Activated T-cell treated with anti-CD3 and anti-CD28 coated beads, Interleukin-2, amount 50 U/mL, for 48 hours (primary cell): ENCODE results near the gene FAM13B.
"Not testable (repeated sequence)": the region's sequence is repeated elsewhere in the genome, so short reads cannot be mapped to it uniquely, and the experiment has no call there.

Experiments
- DNase-seq, 2 experiments: peaks; one replicate each; pipeline ENCODE4 v3.0.0-alpha.2; 2020

The FAM13B gene

DNA sequence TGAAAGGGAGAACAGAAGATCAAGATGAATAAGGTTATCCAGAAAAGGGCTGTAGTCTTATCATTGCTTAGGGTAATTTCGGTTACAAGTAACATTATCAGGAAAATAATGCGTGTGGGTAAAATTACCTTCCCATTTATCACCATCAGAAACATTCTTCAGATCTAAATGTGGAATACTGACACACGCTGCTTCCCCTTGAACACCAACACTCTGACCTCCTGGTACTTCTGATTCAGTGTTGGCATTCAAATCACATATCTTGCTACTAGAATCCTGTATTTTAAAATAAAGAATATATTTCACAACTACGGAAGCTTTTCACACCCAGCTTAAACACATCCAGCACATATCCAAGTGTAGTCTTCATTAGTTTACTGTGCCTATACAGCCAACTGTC lies 73.4 kb downstream of the FAM13B start:
- DNase-seq: no peak

DNA sequence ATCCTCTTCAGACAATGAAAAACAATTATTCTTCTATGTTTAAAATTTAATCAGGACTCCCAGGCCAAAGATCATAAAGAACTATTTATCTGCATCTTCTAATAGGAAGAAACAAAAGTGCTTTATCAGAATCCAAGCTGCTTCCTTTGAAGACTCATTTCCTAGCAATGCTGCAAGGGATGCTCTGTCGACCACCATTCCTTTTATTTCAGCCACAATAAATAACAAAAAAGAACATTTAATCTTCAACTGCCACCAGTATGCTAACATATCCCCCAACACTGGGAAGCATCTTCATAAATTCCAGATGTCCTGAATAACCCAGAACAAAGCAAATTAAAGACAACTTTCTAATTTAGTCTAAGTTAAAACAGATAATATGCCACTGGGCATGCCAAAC lies 74.9 kb downstream of the FAM13B start:
- no peak for DNase-seq

DNA sequence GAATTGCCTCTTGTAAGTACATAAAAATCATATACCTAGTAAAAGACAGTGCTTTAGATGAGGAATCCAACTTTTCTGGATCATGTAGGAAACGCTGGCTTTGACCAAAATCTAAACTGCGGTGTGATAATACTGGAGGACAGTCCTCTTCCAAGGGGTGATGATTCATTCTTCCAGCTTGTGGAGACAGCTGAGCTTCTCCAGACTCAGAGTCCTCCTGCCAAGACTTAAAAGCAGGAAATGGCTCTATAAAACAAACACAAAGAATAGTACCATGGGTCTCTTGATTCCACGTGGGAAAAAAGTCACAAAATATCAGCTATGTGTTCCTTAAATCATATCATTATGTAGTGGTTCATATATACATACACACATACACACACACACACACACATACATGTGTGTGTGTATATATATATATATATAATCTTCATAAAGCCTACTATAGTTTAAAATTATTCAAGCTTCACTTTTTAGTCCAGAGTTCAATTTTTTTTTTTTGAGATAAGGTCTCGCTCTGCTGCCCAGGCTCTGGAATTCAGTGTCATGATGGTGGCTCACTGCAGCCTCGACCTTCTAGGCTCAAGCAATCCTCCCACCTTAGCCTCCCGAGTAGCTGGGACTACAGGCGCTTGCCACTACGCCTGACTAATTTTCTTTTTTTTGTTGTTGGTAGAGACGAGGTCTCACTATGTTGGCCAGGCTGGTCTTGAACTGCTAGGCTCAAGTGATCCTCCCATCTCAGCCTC lies 78.6 kb downstream of the FAM13B start:
- no peak for DNase-seq

DNA sequence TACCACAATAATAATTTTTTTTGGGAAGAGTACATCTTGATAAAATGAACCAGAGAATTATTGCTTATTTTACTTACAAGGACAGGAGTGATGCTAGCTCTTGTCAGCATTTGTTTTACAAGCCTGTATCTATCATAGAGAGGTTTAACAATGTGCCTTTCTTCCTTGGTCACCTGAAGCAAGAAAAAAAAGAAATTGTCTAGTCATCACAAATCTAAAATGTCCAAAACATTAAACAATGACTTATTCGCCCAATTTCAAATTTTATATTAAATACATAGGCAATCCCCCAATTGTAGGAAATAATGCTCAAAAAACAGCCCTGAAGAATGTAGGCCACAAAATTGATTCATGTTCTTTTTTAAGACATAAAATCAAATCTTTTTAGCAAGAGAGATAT lies 87.1 kb downstream of the FAM13B start:
- no peak for DNase-seq

DNA sequence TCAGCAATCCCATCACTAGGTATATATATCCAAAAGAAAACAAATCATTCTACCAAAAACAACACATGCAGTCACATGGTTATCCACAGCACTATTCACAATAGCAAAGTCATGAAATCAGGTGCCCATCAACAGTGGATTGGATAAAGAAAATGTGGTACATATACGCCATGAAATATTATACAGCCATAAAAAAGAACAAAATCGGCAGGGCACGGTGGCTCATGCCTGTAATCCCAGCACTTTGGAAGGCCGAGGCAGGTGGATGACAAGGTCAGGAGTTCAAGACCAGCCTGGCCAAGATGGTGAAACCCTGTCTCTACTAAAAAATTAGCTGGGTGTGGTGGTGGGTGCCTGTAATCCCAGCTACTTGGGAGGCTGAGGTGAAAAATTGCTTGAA lies 88.6 kb downstream of the FAM13B start:
- not testable (repeated sequence) for DNase-seq

DNA sequence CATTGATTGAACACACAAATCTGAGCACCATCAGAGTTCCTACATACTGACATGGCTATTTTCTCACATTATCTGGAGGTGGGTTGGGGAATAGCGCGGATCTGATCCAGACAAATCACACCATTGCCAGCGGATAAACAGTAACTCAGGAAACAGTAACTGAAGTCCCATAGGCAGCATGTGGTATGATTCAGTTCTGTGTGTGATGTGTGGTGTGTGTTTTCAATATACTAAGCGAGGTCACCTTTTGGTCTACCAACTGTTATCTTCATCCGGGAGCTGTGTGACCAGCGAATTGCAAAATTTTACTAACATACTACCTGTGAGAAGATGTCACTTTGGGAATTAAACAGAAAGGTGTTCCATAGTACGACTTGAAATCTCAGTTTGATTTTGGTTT lies 93.5 kb downstream of the FAM13B start:
- no peak for DNase-seq

DNA sequence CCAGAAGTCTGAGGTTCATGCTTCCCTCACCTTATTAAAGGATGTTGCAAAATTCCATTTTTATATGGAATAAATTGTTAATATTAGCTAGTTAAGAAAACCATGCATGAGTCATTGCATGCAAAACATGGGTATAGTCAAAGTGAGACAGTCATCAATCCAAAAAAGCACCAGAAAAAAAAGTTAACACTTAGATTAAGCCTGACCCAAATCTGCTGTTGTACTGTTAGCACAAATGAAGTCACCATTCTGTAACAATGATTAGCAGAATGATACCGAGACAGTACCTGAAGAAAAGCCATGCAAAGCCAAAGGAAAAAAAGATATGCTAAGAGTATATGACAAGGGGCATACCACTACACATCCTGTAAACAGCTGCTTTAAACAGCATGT lies 94.1 kb downstream of the FAM13B start:
- DNase-seq: no peak

DNA sequence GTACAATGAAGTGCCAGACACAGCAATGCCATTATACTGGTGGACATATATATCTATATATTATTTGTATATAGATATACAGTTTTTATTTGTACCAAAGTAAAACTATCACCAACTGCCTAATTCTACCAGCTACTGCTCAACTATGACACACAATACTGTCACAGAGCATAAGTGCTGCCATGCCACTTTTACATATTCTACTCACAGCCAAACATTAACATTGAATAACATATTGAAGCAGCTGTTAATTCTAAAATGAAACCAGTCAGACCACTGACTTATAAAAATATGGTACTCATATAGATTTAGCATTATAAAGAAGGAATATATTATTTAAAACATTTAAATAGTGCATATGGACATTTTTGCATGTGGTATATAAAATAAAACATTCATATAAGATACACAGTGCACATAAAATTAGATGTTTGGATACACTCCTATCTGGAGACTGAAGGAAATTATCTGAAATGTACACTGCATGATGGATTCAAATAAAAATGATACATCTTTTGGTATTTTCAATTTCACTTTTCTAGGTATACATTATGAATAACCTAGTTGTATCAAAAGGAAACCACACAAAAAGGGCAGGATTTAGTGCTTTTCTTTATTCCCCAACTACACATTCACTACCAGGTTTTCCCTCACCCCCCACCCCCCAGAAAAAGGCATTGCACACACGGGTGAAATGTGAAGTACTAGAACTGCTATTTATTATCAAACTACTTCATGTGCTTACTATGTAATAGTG lies 94.7 kb downstream of the FAM13B start:
- peak in 1 of 2 experiments; percentile 40 for DNase-seq

DNA sequence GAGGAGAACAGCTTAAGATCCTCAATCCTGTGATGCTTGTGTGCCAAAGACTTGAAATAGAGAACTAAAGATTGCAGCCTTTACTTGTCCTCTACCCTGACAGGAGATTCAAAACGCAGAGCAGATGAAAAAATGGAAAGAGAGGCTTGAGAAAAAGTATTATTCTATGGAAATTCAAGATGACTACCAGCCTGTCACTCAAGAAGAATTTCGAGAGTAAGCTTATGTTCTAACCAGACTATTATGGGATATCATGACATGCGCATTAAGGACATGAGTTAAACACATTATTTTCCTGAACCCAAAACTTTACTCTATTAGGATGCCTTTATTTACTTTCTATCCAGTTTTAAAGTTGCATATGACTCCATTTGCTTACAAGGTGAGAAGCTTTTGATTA lies 97.2 kb downstream of the FAM13B start:
- DNase-seq: no peak

DNA sequence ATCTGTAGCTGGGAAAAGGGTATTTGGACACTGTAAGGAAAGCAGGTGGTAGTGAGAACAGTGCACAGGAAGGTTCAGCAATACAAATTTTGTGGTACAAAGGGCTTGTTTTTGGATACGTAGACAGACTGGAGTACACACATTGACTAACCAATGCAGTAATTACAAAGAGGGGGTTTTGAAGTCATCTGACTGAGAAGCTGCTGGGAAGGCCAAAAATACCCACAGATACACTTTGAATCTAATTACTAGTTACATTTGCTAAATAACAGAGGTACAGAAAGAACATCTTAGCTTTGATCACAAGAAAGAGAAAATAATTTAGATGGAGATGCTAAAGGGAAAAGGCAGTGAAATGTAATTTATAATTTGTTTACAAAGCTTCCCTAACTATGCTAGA lies 97.7 kb downstream of the FAM13B start:
- no peak for DNase-seq

DNA sequence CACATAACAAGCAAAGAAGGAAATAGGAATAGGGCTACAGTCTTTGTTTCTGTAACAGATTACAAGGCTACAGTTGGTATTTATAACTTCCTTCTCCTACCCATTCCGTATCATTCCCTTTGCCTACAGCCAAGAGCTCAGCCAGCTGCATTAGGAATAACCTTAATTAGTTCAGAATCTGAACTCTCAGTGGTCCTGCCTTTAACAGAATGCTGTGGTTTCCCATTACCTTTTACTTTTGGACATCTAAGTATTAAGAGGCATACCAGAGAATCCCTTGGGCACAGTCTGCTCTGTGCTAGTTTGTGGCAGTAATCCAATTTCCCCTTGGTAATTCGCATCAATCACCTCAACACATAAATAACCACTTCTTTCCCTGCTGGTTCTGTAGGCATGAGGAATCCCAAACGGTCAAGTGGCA lies 99.4 kb downstream of the FAM13B start:
- DNase-seq: no peak

DNA sequence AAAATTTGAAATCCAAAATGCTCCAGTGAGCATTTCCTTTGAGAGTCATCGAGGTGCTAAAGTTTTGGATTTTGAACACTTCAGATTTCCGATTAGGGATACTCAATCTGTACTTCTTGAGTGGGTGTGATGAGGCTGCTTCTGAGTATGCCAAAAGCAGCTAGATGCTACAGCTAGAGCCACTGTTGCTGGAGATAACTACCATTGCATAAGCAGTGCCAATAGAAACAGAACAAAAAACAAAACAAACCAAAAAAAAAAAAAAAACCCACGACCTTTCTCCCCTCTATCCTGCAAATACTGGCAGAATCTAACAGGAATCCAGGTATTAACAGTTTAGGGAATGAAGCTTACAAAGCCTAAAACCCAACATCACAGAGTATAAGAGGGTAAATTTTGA lies 100.1 kb downstream of the FAM13B start:
- no peak for DNase-seq

DNA sequence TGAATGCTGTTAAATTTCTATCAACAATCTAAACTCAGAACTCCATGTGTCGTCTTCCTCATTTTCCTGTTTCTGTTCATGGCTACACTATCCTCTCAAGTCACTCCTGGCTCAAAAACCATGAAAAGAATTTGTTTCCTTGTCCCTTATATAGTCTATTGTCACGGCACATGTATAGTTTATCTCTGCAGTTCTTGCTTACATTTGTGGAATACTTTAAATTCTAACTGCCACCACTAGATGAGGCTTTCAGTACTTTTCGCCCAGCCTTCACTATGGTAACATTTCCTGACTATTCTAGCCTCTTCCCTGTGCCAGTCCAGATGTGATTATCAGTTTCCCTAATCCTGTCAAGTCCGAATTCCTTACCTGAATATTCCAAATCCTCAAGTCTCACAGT lies 109.0 kb downstream of the FAM13B start:
- no peak for DNase-seq

DNA sequence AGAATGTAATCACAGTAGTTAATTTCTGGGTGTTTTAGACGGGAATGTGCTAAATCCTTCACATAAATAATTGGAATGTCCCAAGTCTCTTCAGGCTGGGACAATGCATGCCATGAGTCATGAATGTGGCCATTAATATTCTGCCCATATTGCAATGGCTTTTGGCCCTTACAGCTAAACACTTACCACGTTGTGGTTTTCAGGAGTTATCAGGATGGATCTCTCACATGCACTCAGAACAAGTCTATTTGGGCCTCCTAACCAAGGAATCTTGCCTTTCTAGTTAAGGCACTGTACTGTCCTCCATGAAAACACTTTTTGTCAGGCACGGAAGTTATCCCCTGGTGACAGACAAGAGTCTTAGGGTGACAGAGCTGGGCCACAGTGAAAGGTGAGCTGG lies 110.9 kb downstream of the FAM13B start:
- no peak for DNase-seq

DNA sequence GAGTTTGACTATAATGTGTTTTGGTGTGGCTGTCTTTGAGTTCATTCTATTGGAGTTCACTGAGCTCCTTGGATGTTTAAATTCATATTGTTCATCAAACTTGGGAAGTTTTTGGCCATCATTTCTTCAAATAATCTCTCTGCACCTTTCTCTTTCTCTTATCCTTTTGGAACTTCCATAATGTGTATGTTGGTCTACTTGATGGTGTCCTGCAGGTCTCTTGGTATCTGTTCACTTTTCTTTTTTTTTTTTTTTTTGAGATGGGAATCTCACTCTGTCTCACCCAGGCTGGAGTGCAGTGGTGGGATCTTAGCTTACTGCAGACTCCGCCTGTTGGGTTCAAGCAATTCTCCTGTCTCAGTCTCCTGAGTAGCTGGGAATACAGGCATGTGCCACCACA lies 116.0 kb downstream of the FAM13B start:
- no peak for DNase-seq

DNA sequence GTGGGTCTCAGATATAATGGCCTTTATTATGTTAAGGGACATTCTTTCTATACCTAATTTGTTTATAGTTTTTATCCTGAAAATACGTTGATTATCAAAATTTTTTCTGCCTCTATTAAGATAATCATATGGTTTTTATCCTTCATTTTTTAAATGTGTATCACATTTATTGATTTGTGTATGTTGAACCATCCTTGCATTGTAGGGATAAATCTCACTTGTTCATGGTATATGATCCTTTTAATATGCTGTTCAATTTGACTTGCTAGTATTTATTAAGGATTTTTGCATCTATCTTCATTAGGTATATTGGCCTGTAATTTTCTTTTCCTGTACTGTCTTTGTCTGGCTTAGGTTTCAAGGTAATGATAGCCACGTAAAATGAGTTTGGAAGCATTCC lies 118.1 kb downstream of the FAM13B start:
- DNase-seq: no peak

DNA sequence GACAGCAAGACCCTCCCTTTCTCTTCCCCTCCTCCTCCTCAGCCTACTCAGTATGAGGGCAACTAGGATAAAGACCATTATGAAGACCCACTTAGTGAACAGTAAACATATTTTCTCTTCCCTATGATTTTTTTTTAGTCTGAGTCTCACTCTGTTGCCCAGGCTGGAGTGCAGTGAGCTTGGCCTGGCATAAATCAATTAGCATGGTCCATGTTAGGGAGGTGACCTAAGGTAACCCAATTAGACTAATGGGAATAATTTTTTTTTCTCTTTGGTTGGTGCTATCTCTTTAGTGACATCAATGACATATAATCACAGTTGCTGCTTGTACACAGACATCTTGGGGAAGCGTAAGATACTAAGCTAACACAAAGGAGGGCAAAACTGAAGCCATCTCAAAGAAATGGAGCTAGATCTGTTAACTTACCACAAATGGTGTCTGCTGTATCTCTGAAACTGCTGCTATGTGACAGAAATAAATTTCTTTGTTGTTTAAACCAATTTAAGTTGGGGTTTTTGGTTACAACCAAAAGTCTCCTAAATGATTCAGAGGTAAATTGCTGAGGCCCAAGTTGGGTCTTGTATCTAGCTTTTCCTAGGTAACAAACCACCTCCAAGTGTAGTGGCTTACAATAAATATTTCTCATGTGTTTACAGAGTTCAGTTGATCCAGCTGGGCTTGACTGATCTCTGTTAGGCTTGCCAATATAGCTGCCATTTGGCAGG lies 130.3 kb downstream of the FAM13B start:
- DNase-seq: no peak

DNA sequence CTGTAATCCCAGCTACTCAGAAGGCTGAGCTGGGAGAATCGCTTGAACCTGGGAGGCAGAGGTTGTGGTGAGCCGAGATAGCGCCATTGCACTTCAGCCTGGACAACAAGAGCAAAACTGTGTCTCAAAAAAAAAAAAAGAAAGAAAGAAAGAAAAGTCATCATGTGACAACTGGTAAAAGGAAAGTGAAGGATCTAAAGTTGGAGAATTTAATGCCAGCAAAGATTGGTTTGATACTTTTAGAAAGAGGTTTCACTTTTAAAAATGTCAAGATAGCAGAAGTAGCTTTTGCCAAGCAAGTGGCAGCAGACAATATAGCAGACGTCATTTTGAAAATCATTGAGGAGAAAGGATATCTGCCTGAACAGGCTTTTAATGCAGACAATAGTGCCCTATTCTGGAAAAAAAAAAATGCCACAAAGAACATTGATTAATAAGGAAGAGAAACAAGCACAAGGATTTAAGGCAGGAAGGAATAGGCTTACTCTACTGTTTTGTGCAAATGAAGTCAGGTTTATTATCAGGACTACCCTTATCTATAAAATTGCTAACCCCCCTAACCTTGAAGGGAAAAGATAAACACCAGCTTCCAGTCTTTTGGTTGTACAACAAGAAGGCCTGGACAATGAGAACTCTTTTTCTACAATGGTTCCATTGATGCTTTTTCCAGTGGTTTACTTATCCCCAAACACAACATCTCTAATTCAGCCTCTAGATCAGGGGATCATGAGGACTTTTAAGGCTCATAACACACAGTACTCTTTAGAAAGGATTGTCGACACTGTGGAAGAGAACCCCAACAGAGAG lies 131.7 kb downstream of the FAM13B start:
- no peak for DNase-seq

DNA sequence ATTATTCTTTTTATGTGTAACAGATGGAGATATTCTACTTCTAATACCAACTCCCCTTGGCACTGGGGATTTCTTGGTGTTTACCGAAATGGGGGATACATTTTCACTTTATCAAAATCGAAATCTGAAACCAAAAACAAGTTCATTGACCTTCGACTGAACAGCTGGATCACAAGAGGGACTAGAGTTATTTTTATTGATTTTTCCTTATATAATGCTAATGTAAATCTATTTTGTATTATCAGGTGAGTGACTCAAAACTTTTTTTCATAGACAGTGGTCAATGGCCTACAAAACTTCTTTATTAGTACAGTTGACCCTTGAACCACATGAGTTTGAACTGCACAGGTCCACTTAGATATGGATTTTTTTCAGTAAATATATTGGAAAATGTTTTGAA lies 133.4 kb downstream of the FAM13B start:
- DNase-seq: no peak

DNA sequence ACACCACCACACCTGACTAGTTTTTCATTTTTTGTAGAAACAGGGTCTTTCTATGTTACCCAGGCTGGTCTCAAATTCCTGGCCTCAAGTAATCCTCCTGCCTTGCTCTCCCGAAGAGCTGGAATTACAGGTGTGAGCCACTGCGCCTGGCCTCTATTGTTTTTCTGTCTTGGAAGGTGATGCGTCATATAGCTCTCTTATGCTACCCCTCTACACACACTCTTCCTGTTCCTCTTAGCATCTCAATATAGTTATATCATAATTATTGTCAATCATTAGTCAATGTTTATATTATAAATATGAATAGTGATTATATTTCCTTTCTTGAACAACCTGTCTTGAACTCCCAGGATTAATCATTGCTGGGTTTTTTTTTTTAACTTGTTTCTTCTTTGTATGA lies 136.3 kb downstream of the FAM13B start:
- DNase-seq: no peak

DNA sequence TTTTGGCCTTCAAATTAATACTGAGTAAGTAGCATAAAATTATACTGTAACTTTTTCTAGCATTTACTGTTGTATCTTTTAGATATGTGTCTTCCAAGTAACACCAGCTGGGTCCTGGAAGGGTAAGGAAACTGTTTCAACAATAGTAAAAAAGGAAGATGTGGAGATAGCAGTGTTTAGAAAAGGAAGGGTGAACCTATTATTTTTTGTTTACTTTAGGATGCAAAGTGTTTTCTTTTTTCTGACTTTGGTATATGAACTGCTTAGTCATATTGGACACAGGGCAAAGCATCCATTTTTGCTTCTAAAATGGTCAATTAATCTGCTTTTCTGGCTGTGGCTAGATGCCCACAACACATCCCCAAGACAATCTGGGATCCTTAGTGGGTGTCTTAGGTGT lies 138.3 kb downstream of the FAM13B start:
- DNase-seq: no peak

DNA sequence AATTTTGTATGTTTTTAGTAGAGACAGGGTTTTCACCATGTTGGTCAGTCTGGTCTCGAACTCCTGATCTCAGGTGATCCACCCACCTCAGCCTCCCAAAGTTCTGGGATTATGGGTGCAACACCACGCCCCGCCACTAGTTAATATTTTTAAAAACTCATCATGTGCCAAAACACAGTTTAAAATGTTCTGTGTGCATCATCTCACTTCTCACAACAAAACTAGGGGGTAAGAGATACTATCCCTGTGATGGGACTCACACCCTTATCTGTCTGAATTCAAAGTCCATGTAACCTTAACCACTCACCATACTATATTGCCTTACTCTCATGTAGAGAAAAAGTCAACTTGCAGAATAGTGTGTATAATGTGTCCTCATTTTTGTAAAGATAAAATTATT lies 141.0 kb downstream of the FAM13B start:
- peak in 1 of 2 experiments; percentile 20 for DNase-seq

DNA sequence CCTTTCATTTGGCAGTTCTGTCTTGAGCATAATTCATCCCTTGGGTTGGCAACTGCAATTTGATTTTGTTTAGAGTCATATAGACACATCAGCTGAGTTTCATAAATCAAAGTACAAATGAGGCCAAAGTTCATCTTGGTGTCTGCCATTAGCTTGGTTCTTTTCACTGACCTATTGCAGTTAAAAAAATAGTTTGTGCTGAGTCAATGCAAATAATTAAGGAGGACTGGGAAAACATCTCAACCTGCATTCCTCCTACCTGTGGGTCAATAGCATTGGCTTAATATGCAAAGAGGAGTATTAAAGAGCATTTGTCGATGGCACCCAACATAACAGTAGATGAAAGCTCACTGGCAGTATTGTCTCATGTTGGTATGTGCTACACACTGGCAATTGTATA lies 142.0 kb downstream of the FAM13B start:
- DNase-seq: no peak
